ENCODE data around the gene CLCN4. TPM values are rescaled to one million over a fixed set of nuclear protein-coding genes. Genes with fewer than 3 reads are reported as not detected.

CLCN4 gene
- polyA plus RNA-seq, 1 donor = 13.6 TPM

GRCh38 chrX:10195947-10196346, 39.2 kb downstream of the CLCN4 start:
- DNase-seq (ENCODE audit: low read depth) = no peak

GRCh38 chrX:10197279-10198210, 40.8 kb downstream of the CLCN4 start:
- DNase-seq (ENCODE audit: low read depth) = no peak

GRCh38 chrX:10198254-10198653, 41.5 kb downstream of the CLCN4 start:
- no peak for DNase-seq (ENCODE audit: low read depth)

- DNase-seq (ENCODE audit: low read depth) = no peak
Observed at GRCh38 chrX:10199212-10199611, 42.4 kb downstream of the CLCN4 start.

- no peak for DNase-seq (ENCODE audit: low read depth)
Observed at GRCh38 chrX:10203617-10204016, 46.8 kb downstream of the CLCN4 start.

GRCh38 chrX:10206317-10206716, 49.5 kb downstream of the CLCN4 start:
- DNase-seq (ENCODE audit: low read depth) = no peak

GRCh38 chrX:10208281-10208856, 51.6 kb downstream of the CLCN4 start:
- DNase-seq (ENCODE audit: low read depth) = no peak

GRCh38 chrX:10208953-10209352, 52.2 kb downstream of the CLCN4 start:
- no peak for DNase-seq (ENCODE audit: low read depth)

GRCh38 chrX:10212395-10212794, 55.6 kb downstream of the CLCN4 start:
- DNase-seq (ENCODE audit: low read depth) = no peak

GRCh38 chrX:10213716-10214115, 56.9 kb downstream of the CLCN4 start:
- no peak for DNase-seq (ENCODE audit: low read depth)

GRCh38 chrX:10216208-10216607, 59.4 kb downstream of the CLCN4 start:
- no peak for DNase-seq (ENCODE audit: low read depth)

GRCh38 chrX:10217198-10217597, 60.4 kb downstream of the CLCN4 start:
- DNase-seq (ENCODE audit: low read depth) = no peak

GRCh38 chrX:10221651-10222050, 64.9 kb downstream of the CLCN4 start:
- DNase-seq (ENCODE audit: low read depth) = no peak

- no peak for DNase-seq (ENCODE audit: low read depth)
Observed at GRCh38 chrX:10223276-10223675, 66.5 kb downstream of the CLCN4 start.

GRCh38 chrX:10223781-10224180, 67.0 kb downstream of the CLCN4 start:
- no peak for DNase-seq (ENCODE audit: low read depth)

- DNase-seq (ENCODE audit: low read depth) = no peak
Observed at GRCh38 chrX:10230222-10230621, 73.4 kb downstream of the CLCN4 start.

- no peak for DNase-seq (ENCODE audit: low read depth)
Observed at GRCh38 chrX:10231461-10231860, 74.7 kb downstream of the CLCN4 start.

GRCh38 chrX:10233173-10233572, 76.4 kb downstream of the CLCN4 start:
- DNase-seq (ENCODE audit: low read depth) = no peak

- DNase-seq (ENCODE audit: low read depth) = no peak
Observed at GRCh38 chrX:10233696-10234095, 76.9 kb downstream of the CLCN4 start.

GRCh38 chrX:10235851-10236250, 79.1 kb downstream of the CLCN4 start:
- no peak for DNase-seq (ENCODE audit: low read depth)

- DNase-seq (ENCODE audit: low read depth) = no peak
Observed at GRCh38 chrX:10237241-10237640, 80.5 kb downstream of the CLCN4 start.

GRCh38 chrX:10239611-10240064, 82.9 kb downstream of the CLCN4 start:
- no peak for DNase-seq (ENCODE audit: low read depth)

- peak; percentile 53 for DNase-seq (ENCODE audit: low read depth)
Observed at GRCh38 chrX:10240918-10241317, 84.1 kb downstream of the CLCN4 start.

Measured in forelimb muscle (tissue), 1 donor.